Lower leg skin (tissue), 3 donors: ENCODE data around the gene ZNF394.

Experiments
- POLR2A ChIP-seq, 2 donors: fragments of 450-650 bp; IDR thresholded peaks; one replicate each; pipeline ENCODE4 v1.6.1; 2016 to 2017; ENCODE audit warnings: antibody characterized with exemption in 2 of 2, mild to moderate bottlenecking in 1 of 2, moderate library complexity in 1 of 2
- TF ChIP-seq, protein P1 (sequence below), 3 donors: fragments of 450-650 bp; IDR thresholded peaks; one replicate each; pipeline ENCODE4 v1.5.1; 2016; ENCODE audit warnings: antibody characterized with exemption in 3 of 3, mild to moderate bottlenecking in 3 of 3, moderate library complexity in 2 of 3

DNA sequence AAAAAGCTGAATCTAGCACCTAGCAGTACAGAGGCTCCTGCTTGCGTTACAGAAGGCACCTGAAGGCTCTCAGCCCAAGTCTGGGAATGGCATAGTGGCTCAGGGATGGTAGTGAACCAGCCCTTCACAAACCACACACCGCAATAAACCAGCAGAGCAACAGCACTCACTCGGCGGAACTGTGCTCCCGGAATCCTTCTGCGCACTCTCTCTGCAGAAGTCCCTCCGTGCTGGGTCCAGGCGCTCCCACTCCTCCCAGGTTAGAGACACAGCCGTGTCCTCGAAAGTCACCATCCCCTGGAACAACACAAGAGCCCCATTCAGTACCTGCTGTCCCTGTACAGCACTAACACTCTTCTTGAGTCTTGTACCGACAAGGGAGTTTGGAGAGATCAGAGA, 1.5 kb downstream of the ZNF394 start:
- TF ChIP-seq, protein P1, sequence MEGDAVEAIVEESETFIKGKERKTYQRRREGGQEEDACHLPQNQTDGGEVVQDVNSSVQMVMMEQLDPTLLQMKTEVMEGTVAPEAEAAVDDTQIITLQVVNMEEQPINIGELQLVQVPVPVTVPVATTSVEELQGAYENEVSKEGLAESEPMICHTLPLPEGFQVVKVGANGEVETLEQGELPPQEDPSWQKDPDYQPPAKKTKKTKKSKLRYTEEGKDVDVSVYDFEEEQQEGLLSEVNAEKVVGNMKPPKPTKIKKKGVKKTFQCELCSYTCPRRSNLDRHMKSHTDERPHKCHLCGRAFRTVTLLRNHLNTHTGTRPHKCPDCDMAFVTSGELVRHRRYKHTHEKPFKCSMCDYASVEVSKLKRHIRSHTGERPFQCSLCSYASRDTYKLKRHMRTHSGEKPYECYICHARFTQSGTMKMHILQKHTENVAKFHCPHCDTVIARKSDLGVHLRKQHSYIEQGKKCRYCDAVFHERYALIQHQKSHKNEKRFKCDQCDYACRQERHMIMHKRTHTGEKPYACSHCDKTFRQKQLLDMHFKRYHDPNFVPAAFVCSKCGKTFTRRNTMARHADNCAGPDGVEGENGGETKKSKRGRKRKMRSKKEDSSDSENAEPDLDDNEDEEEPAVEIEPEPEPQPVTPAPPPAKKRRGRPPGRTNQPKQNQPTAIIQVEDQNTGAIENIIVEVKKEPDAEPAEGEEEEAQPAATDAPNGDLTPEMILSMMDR (IDR thresholded peaks at IDR 0.05) = no peak
- no peak for TF ChIP-seq POLR2A (IDR thresholded peaks at IDR 0.05)
